ENCODE data around the gene YWHAG.
A peak's percentile ranks its signal among the peaks of the same experiment; 100 is the strongest.
"Not testable (repeated sequence)": the region's sequence is repeated elsewhere in the genome, so short reads cannot be mapped to it uniquely, and the experiment has no call there.

YWHAG gene

DNA sequence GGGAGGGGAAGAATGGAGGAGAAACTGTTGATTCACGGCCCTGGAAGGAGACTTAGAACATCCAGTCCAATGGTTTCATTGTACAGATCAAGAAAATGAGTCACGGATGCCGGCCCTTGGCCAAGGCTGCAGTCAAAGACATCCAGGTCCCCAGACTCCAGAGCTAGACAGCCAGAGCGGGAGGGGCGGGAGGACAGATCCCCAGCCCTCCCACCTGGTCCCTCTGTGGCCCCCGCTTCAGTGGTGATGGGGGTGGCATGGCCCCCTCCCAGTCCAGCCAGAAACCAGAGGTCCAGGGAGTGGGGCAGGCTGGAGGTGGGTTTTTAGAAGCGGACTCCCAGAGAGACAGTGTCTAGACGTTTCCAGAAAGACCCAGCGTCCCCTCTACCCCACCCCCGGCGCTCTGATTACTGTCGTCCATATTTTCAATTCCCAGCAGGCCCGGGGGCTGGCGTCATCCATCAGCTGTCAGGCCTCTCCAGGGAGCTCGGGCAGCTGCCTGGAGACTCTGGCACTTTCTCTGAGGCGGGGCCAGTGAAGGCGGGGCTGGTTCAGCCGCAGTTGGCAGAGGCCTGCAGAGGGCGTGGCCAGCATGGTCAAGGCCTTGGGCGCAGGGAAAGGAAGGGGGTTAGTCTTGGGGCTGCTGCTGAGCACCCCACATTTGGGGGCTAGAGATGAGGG is 64.3 kb downstream of the YWHAG start:
- DNase-seq (ENCODE audit: low read depth): peak; percentile 92

DNA sequence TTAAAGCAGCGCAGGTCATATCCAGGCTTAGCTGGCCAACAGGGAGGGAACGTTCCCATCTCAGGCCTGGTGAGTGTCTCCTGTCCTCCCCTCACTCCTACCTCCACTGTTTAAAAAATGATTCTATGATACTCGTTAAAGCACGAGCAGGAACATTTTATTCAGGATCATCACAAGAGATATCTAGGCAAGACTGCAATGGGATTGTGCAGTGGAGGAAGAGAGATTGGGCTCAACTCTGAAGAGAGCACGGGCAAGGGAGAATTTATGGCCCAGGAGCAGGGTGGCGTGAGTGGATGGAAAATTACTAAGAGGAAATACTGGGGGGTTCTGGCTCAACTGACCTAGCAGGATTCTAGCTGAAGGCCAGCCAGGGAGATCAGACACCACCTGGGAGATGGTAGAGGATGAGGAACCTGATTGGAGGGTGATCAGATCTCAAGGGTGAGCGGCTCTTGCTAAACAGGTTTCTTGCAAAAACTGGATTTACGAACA is 65.3 kb downstream of the YWHAG start:
- no peak for DNase-seq (ENCODE audit: low read depth)

DNA sequence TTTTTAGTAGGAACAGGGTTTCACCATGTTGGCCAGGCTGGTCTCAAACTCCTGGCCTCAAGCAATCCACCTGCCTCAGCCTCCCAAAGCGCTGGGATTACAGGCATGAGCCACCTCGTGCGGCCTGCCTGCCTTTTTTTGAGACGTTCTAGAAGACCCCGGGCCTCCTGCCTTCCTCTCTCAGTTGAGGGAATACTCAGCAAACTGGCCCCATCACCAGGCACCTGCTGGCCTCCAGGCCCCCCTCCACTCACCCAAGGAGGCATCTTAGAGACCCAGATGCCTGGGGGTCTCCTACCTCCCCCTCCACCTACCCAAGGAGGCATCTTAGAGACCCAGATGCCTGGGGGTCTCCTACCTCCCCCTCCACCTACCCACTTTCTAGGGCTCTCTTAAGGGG is 65.9 kb downstream of the YWHAG start:
- DNase-seq (ENCODE audit: low read depth): not testable (repeated sequence)

DNA sequence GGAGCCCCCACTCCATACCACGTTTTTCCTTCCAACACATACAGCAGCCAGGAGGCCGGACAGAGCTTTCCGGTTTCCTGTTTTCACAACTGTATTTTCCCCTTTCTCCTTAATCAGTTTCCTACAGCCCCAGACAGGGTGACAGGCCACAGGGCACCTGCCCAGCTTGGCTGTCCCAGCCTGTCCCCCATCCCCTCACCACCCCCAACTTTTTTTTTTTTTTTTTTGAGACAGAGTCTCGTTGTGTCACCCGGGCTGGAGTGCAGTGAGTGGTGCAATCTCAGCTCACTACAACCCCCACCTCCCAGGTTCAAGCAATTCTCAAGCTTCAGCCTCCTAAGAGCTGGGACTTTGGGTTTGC is 66.6 kb downstream of the YWHAG start:
- peak; percentile 33 for DNase-seq (ENCODE audit: low read depth)

DNA sequence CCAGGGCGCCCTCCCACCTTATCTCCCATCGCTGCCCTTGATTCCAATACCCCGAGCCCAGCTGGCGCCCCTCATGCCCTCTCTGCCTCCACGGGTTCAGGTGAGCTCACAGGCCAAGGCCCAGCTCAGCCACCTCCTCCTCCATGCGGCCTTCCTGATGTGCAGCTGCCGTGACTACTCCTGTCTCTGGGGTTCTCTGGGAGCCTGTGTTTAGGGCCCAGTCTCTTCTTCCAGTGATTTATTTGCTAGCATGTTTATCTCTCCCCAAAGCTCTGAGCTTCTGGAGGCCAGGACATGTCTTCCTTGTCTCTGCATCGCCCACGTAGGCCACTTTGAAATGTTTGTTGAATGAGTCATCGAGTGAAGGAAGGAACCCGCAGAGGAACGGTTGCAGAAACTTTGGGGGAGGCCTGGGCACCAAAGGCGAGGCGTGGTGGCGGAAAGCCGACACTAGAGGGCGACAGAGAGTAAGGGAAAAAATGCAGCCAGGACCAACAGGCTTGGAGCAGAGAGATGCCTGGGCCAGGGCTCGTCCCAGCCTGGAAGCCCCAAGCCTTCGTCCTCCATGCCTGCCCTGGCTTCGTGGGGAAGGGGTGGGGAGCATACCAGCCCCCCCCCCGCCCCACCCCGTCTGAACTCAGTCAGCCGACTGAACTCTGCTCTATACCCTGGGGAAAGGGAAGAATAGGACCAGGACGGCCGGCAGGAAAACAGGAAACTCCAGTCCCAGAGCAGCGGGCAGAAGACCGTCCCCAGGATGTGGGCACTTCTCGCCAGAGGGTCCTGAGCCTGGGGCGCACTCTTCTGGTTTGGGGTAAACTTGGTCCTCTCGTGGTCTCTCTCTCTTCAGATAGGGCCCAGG is 67.2 kb downstream of the YWHAG start:
- DNase-seq (ENCODE audit: low read depth): peak; percentile 98

DNA sequence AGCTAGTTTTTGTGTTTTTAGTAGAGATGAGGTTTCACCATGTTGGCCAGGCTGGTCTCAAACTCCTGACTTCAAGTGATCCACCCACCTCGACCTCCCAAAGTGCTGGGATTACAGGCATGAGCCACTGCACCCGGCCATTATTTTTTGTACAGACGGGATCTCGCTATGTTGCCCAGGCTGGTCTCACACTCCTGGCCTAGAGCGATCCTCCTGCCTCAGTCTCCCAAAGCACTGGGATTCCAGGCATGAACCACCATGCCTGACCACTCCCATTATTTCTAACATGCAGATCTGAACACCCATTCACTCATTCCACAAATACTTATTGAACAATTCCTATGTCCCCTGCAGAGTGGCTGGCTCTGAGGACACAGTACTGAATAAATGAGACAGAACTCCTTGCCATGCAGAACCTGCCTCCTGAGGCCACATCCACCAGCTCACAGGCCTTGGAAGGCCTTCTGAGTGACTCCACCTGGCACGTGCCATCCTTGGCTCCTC is 67.9 kb downstream of the YWHAG start:
- DNase-seq (ENCODE audit: low read depth): not testable (repeated sequence)

DNA sequence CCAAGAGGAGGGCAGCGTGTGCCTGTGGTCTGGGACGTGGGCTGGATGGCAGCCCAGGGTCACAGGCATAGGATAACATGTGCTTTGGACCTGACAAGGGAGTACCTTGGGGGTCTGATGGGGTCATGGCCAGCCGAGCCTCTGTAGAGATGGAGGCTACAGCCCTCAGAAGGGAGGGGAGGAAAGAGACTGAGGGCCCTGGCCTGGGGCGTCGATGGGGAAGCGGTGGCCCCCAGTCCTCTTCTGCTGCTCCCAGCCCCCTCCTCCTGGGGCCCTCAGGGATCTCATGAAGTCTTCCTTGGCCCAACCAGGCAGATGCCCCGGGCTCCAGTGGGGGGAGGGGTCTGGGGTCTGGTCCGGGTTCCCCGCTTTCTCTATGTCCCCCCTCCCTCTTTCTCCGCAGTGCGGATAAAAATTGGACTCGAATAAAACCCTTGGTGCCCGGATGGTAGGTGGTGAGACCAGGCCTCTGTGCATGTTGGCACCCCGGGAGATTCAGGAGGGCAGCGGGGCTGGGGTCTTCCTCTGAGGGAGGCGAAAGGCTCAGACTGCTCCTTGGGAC is 71.9 kb downstream of the YWHAG start:
- DNase-seq (ENCODE audit: low read depth): no peak

DNA sequence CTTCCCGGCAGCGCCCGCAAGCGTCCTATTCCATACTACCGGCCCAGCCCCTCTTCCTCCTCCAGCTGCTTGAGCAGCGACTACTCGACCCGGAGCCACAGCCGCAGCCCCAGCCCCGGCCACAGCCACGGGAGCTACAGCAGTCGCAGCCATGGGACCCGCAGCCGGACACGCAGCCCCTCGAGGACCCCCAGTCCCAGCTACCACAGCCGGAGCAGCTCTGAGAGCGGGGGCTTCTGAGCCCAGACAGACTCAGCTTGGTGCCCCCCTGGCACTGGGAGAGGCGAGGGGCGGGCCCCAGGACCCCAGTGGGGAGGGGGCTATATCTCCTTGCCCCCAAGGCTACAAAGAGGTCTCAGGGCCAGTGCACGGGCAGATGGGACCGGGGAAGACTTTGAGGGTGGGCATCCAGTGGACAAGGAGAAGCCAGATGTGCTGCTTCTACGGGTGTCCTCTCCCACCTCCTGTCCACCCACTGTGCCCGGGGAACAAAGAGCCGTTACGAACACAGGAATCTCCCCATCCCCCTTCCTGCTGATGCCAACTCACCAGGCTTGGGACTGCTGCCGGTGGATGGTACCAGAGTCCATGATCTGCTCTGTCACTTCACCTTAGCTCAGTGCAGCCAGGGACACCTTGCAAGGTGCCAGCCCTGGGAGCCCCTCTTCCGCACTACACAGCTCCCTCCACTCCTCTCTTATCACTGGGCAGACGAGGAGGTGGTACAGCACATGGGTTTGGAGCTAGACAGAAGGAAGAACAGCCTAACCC is 73.0 kb downstream of the YWHAG start:
- DNase-seq (ENCODE audit: low read depth): no peak

DNA sequence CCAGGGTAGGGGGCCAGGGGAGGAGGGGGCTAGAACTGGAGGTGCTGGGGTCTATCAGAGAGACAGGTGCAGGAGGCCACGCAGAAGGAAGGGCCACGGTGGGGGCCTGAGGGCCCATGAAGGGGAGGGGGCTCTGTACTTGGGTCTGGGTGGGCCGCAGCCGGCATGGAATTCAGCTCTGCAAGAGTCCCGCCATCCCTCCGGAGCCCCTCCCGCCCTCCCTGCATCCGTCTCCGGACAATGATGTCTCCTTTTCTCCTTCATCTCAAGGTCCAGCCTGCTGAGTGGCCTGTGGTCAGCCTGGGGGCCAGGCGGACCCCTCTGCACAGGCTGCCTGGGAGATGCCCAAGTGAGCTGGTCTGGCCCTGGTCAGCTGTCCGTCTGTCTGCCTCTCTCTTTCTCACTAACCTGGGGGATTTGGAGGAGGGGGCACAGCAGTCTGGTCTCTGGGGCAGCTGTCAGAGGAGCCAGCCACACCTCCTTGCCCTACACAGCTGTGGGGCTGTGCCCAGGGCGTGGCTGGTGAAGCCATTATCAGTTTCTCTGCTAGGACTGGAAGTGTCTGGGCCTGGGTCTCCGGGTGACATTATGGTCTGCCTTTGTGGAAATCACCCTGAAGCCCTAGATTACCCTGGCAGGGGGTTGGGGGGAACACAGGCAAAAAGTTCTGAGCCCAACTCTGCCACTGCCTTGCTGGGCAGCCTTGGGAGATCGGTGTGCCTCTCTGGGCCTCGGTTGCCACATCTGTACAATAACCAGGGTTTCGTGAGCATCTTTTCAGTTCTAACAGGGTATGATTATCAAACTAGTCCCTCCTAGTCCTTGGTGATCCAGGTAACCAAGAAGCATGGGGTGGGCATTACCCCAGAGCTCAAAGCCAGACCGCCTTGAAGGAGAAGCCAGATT is 75.3 kb downstream of the YWHAG start:
- no peak for DNase-seq (ENCODE audit: low read depth)

DNA sequence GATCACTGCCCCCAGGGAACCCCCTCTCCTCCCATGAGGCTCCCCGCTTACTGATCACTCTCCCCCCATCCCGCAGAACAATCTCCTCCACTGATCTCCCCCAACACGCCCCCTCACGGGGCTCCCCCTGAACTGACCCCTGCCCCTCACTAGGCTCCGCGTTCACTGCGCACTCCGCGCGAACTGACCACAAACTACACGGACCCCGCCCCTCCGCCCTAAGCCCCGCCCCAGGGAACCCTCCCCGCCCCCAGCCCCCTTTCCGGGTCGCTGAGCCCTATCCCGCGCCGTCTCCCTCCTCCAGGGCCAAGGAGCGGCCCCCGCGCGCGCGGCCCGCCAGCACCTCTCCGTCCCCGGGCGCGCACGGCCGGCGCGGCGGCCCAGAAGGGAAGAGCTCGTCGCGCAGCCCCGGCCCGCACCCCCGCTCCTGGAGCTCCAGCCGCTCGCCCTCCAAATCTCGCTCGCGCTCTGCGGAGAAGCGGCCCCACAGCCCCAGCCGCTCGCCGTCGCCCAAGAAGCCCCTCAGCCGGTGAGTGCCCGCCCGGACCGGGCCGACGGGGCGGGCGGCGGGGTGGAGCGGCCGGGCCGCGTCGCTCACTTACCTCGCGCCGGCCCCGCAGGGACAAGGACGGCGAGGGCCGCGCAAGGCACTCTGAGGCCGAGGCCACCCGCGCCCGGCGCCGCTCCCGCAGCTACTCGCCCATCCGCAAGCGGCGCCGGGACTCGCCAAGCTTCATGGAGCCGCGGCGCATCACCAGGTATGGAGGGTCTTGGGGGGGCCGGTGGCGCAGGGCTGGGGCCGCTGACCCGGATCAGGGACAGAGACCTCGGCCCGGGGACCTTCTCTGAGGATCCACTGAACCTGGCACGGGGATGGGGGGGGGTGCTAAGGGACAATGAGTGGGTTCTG is 76.2 kb downstream of the YWHAG start:
- DNase-seq (ENCODE audit: low read depth): no peak

DNA sequence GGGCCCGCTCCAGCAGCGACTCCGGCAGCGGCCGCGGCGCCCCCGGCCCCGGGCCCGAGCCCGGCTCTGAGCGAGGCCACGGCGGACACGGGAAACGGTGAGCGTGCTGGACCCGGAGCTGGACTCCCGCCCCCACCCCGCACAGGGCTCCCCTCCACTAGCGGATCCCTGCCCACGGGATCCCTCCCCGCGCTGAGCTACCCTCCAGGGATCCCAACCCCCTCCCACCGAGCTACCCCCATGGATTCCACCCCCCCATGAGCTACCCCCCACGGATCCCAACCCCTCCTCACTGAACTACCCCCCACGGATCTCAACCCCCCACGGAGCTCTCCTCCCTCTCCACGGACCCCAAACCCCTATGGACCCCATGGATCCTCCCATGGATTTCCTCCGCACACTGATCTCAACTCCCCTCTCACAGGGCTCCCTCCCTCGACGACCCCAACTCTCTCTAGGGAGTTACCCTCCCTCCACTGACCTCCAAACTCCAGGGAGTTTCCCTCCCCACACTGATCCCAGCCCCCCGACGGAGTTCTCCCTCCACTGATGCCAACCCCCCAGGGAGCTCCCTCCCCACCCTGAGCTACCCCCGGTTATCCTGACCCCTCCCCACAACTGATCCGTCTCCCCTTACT is 77.0 kb downstream of the YWHAG start:
- no peak for DNase-seq (ENCODE audit: low read depth)

DNA sequence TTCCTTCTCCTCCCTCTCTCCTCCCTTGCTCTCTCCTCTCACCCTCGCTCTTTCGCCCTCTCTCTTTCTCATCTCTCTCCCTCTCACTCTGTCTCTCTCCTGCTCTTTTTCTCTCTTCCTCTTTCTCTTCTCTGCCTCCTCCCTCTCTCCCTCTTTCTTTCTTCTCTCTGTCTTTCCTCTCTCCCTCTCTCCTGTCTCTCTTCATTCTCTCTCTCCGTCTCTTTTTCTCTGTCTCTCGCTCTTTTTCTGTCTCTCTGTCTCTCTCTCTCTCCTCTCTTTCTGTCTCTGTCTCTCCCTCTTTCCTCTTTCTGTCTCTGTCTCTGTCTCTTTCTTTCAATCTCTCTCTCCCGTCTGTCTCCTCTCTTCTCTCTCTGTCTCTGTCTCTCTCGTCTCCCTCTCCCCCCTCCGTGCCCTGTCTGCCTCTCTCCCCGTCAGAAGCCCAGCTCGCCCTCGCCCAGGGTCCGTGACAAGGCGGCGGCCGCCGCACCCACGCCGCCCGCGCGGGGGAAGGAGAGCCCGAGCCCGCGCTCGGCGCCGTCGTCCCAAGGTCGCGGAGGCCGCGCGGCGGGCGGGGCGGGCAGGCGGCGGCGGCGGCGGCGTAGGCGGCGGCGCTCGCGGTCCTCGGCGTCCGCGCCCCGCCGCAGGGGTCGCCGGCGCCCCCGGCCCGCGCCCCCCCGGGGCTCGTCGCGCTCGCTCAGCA is 77.6 kb downstream of the YWHAG start:
- no peak for DNase-seq (ENCODE audit: low read depth)

DNA sequence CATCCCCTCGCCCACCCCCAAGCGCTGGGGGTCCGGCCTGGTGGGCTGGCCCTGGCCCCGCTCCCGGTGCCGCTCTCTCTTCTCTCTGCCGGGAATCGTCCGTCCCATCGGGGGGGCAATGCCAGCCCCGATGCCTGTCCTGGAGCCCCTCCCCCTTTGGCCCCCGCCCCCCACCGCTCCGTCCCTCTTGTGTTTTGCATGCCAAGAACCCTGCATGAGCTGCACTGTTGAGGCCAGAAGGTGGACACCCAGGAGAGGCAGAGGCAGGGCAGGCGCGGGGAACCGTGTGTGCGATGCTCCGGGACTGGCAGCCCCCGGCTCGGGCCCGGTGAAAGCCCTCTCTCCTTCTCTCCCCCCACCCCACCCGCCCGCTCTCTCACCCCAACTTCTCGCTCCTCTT is 78.4 kb downstream of the YWHAG start:
- no peak for DNase-seq (ENCODE audit: low read depth)

DNA sequence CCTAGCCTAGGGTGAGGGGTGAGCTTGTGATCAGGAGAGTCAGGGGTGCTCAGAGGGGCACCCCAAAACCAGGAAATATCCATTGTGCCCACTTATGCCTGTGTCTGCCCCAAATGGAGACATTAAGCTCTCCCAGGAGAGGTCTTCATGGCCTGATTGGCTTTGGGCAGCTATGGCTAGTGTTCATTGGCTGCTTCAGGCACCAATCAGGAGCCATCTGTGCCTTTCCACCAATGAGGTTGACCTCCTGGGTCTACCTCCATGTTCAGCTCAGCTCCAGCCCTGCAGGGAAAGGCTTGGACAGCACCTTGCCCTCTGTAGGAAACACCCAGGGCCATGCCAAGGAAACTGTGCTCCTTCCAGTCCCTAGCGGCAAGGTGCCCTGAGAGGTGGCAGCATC is 80.3 kb downstream of the YWHAG start:
- DNase-seq (ENCODE audit: low read depth): no peak

Measured in ELR (cell line).